Stimulated activated CD8-positive, alpha-beta memory T cell treated with anti-CD3 and anti-CD28 coated beads, Interleukin-4, amount 100 ng/mL, for 24 hours (primary cell): Measurements from ENCODE around the gene PVALB.

Experiments used
- DNase-seq: peaks from one replicate; pipeline ENCODE4 v3.0.0-alpha.2; 2020; ENCODE audit warnings: low read depth

Gene PVALB

GRCh38 chr22:36811094-36811800, 5.6 kb downstream of the PVALB start:
- DNase-seq, result no peak

- DNase-seq, result no peak
Measured at GRCh38 chr22:36809351-36809750, 7.5 kb downstream of the PVALB start.

GRCh38 chr22:36808721-36809344, 8.0 kb downstream of the PVALB start:
- DNase-seq, result no peak

- no peak for DNase-seq
Measured at GRCh38 chr22:36807627-36808026, 9.2 kb downstream of the PVALB start.

DNA sequence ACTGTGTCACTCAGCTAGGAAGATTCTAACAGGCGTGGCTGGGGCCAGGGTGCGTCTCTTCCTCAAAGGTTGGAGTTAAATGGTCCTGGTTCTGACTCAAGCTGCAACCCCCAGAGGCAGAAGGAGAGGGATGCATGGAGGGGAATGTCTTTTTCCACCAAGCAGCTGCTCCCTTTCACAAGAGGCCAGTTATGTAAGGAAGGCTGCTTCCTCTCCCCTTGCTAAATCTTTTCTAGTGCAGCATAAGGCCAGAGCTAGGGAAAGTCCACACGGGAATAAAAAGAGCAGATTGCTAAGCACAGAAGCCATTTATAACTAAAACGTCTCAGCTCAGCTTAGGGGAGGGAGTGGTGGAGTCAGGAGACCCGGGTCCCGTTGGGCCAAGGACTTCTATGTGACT, 10.0 kb downstream of the PVALB start:
- DNase-seq, result no peak

GRCh38 chr22:36803358-36803757, 13.5 kb downstream of the PVALB start:
- no peak for DNase-seq

DNA sequence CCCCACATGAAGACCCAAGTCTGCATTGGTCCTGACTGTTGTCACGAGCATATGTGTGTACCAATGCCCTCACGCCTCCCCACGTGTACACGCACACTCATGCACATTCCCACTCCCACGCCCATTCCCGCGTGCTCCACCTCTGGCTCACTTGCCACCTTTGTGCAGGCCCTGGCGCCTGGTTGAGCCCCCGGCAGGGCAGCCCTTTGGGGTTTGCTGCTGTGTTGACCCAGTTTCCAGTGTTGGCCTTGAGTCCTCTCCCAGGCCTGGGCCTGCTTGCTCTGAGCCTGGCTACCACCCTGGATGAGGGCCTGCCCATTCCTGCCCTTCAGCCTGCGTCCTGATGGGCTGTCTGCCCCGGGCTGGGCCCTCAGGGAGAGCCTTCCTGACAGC, 18.2 kb downstream of the PVALB start:
- no peak for DNase-seq

DNA sequence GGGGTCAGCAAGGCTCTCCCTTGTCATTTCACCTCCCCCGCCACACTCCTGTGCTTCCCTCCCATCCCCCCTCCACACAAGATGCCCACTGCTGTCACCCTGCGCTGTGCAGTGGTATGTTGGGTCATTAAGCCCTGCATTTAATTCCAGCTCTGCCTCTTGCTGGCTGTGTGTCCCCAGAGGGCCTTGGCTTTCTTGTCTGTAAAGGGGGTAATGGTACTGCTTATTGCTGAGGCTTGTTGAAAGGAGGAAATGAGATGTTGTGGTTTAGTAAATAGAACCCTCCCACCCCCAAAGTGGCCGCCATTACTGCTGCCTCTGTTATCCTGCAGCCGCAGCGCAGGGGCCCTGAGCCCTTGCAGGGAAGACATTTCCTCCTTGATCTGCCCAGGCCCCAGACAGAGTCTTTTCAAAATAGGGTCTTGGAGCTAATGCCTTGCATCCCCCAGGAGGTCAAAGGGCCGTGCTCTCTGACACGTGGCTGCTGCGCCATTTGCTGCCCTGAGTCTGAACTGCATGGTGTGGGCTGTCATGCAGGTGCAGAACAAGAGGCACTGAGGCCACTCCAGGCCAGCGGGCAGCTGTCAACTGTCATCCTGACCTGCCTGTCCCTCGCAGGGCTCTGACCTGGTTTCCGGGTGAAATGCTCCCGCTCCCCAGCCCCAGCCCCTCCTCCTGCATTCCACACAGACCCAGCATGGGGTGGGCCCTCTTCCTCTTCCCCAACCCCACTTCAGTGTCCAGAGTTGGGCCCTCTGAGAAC, 18.7 kb downstream of the PVALB start:
- no peak for DNase-seq

GRCh38 chr22:36797374-36797773, 19.5 kb downstream of the PVALB start:
- no peak for DNase-seq

- no peak for DNase-seq
Measured at GRCh38 chr22:36796552-36797175, 20.2 kb downstream of the PVALB start.

DNA sequence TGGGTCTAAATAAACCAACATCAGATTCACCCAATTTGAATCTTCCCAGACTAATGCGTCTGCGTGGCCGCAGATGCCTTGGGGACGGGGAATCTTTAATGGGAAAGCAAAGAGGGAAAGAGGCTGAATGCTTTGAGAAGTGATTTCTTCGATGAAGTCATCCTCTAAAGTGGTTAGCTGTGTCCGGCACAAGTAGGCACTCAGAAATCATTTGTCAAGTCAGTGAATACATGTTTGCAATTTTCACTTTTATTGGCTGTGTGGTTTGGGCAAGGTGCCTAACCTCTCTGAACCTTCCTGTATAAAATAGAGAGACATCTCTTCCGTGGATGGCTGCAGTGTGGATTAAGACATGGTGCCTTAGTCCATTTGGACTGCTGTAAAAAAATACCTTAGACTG, 21.2 kb downstream of the PVALB start:
- DNase-seq, result no peak

DNA sequence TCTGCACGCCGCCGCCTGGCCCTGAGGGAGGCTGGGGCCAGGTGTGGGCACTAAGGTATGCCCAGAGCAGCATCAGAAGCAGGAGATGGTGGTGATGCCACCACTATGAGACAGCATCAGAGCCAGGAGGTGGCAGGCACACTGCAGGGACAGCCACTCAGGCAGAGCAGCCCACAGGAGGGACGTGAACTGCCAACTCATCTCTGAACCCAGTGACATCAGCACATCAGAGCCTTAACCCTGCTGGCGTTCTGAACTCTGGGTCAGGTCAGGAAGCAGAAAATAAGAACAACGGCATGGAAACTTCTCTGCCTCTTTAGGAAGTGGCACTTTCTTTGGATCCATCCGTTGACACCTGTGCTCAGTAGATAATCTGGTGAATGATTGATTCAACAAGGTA, 26.2 kb downstream of the PVALB start:
- no peak for DNase-seq

- DNase-seq, result no peak
Measured at GRCh38 chr22:36787204-36787988, 29.4 kb downstream of the PVALB start.

DNA sequence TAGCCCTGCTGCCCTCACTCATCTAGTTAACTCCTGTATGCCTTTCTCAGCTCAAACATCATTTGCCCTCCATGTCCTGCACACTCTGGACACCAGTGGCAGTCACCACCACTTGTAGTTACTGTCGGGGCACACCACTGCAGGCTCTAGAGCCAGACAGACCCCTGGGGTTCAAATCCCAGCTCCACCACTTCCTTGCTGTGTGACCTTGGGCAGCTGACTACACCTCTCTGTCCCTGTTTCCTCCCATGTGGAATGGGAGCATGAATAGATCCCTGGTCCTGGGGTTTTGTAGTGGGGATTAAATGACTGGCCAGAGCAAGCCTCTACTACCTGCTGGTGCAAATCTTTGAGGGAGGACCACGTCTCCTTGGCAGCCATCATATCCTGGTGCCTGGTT, 33.1 kb downstream of the PVALB start:
- no peak for DNase-seq

GRCh38 chr22:36781656-36782627, 34.9 kb downstream of the PVALB start:
- peak; percentile 82 for DNase-seq

DNA sequence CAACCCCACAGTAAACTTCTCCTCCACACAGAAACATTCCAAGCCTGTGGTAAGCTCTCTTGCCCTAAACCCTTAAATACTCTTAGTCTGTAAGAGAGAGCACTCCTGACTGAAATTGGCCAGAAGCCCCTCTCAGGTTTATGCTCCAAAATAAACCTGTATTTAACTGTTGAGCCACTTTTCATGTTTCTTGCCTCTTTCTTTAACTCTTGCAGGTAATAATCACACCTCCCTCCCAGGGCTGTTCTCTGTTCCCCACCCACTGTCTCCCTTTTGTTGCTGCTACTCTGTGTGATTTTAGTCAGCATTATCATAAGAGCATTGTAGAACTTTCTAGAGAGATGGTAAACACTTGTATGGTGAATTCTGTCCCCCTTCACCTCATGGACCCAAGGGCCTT, 38.8 kb downstream of the PVALB start:
- DNase-seq, result no peak

DNA sequence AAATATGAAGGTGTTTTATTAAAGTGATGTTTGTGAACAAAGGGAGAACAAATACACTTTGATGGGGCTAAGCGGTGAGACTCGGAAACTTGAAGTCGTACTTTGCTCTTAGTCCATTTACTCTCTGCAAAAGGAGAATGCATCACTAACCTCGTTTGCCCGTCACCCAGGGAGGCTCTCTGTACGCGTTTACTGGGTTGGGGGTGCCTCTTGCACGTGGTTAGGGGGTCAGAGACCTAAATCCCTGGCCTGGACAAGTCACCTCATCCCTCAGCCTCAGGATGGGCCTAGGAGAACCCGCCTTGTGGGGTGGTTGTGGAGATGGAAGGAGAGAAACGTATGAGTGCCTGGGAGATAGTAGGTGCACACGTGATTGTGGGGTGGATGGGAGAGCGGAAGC, 40.1 kb downstream of the PVALB start:
- DNase-seq, result no peak

DNA sequence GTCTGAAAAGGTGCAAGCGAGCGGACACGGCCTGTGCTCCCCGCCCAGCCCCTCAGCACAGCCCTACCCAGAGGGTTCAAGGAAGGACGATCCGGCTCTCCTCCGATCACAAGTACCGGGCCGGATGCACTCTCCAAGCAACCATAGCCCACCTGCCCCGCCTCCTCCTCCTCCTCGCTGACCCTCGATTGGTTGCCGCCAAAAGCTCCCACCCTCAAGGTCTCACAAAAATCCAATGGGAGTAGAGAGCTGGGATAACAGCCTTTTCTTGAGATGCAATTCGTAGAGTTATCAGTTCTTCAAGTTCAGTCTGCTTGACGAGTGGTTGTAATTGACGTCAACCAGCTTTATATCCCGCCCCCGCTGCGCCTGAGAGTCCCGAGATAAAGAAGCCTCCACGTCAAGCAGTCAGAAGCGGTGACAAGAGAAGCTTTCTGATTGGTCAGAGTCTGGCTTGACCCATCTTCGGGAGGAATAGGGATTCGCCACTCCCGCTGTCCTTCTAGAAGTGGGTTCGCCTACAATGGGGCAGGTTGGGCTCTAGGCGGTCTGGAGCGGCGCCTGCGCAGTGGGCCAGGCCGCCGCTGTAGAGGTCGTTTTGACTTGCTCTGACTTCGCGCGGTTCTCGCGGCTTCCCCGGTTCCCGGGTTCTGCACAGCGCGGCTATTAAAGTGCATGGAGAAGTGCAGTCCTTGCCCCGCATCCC, 40.7 kb downstream of the PVALB start, which contains the start of gene IFT27:
Gene IFT27, minus strand, starts transcription at position 156 of the 706 bp plus-strand sequence. CDS start 412 bp downstream, outside the sequence.
- peak; percentile 92 for DNase-seq

DNA sequence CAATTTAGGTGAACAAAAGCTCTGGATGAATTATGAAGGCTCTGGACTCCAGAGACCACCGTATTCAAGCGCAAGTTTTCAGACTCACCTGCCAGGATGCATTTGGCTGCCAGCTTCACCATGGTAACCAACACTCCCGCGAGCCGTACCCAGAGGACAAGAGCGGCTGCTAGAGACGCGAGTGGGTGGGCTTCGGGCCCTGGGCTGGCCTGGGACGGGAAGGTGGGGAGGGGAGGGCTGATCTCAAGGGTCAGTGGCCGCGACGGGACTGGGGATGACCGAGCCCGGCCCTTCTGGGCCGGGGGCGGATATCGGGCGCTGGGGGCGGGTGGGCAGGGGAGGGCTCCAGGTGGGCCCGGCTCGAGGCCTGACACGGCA, 41.3 kb downstream of the PVALB start:
- DNase-seq, result peak; percentile 21

DNA sequence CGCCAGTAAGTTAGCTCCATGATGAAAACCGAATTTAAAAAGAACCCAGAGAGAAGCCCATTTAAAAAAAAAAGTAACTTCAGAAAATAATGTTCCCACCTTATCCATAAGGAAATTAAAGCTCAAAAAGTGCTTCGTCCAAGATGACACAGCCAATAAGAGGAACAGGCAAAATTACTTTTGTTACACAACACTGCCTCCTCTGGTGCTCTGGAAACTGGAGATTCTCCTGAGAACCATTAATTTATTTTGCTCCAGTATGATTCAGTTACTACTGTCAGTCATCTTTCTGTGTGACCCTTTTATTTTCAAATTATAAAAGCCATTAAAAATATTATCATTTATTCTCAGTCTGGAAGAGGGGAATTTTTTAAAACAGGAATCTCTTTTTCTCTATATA, 42.9 kb downstream of the PVALB start:
- no peak for DNase-seq
